Keratinocyte (primary cell): ENCODE data around the gene ZNF543. TPM values are rescaled to one million over a fixed set of nuclear protein-coding genes. Genes with fewer than 3 reads are reported as not detected.

Experiments used
- DNase-seq: peaks from one replicate; pipeline ENCODE4 v3.0.0-alpha.2; 2011; ENCODE audit warnings: low read depth, missing footprints, low spot score
- FAIRE-seq: peaks from 2 replicates; lab custom pipeline; 2011; peaks lifted over from hg19 to GRCh38; lab: Jason Lieb, UNC
- H2AFZ ChIP-seq: 2 replicates; pipeline ENCODE4 v1.6.0; 2012; ENCODE audit warnings: low read length, control low read depth, inconsistent platforms; ENCODE audit not compliant: control insufficient read depth
- H3K27ac ChIP-seq: 2 replicates; pipeline ENCODE4 v1.5.1; 2011; ENCODE audit warnings: low read length; ENCODE audit not compliant: control insufficient read depth, insufficient read depth
- H3K27me3 ChIP-seq: 3 replicates; pipeline ENCODE4 v1.6.0; 2011; ENCODE audit warnings: low read length; ENCODE audit not compliant: control insufficient read depth, insufficient read depth; ENCODE audit errors: extremely low read depth
- H3K36me3 ChIP-seq, 2 experiments: 2 replicates in 1 of 2; 3 replicates in 1 of 2; pipeline ENCODE4 v1.5.1; 2011; ENCODE audit warnings: low read length in 2 of 2, mild to moderate bottlenecking in 1 of 2; ENCODE audit not compliant: control insufficient read depth in 2 of 2, insufficient read depth in 2 of 2; ENCODE audit errors: extremely low read depth in 1 of 2
- H3K4me1 ChIP-seq: 3 replicates; pipeline ENCODE4 v1.5.1; 2011; ENCODE audit warnings: low read length; ENCODE audit not compliant: control insufficient read depth, insufficient read depth; ENCODE audit errors: extremely low read depth
- H3K4me2 ChIP-seq: 3 replicates; pipeline ENCODE4 v1.6.0; 2011; ENCODE audit warnings: low read depth, low read length; ENCODE audit not compliant: control insufficient read depth, insufficient read depth; ENCODE audit errors: extremely low read depth
- H3K4me3 ChIP-seq, 3 experiments: fragments of 200-600 bp in 1 of 3; sonication (generic) in 1 of 3; 2 replicates in 2 of 3; 3 replicates in 1 of 3; pipeline ENCODE4 v1.5.1; 2011 to 2016; ENCODE audit warnings: low read length in 3 of 3, mild to moderate bottlenecking in 3 of 3, control low read depth in 2 of 3, inconsistent platforms in 1 of 3, low read depth in 1 of 3, mixed read lengths in 1 of 3, mixed run types in 1 of 3, moderate library complexity in 1 of 3; ENCODE audit not compliant: control insufficient read depth in 2 of 3, insufficient read depth in 2 of 3; ENCODE audit errors: extremely low read depth in 1 of 3
- H3K79me2 ChIP-seq: 2 replicates; pipeline ENCODE4 v1.6.0; 2012; ENCODE audit warnings: low read length; ENCODE audit not compliant: control insufficient read depth, insufficient read depth
- H3K9ac ChIP-seq: 3 replicates; pipeline ENCODE4 v1.6.0; 2011; ENCODE audit warnings: low read length; ENCODE audit not compliant: control insufficient read depth, insufficient read depth; ENCODE audit errors: extremely low read depth
- H3K9me1 ChIP-seq: 3 replicates; pipeline ENCODE4 v1.6.0; 2011; ENCODE audit warnings: low read length; ENCODE audit not compliant: control insufficient read depth, insufficient read depth; ENCODE audit errors: extremely low read depth
- H3K9me3 ChIP-seq: 2 replicates; pipeline ENCODE4 v1.5.1; 2012; ENCODE audit warnings: low read depth, low read length; ENCODE audit not compliant: control insufficient read depth
- H4K20me1 ChIP-seq: 3 replicates; pipeline ENCODE4 v1.6.0; 2011; ENCODE audit warnings: low read length; ENCODE audit not compliant: control insufficient read depth, insufficient read depth; ENCODE audit errors: extremely low read depth
- CTCF ChIP-seq, 3 experiments: IDR thresholded peaks in 1 of 3; conservative IDR thresholded peaks in 1 of 3; optimal IDR thresholded peaks in 1 of 3; 2 replicates in 2 of 3; 3 replicates in 1 of 3; pipeline versions ENCODE3 to v1.5.1; 2011; ENCODE audit warnings: low read length in 3 of 3, mild to moderate bottlenecking in 3 of 3, moderate library complexity in 2 of 3, control low read depth in 1 of 3, inconsistent platforms in 1 of 3; ENCODE audit not compliant: insufficient read depth in 2 of 3; ENCODE audit errors: extremely low read depth in 1 of 3
- EZH2 ChIP-seq: IDR thresholded peaks from one replicate; pipeline ENCODE4 v1.6.1; 2012; ENCODE audit warnings: inconsistent platforms, mild to moderate bottlenecking, low read length, moderate library complexity
- dilution Hi-C: fragments of 300-500 bp; cut with MboI; formaldehyde crosslinking; loops from one replicate; pipeline ENCODE4 v1.7.0; 2020; ENCODE audit warnings: low sequenced_read_pairs; ENCODE audit not compliant: extremely low pct_ligation_motif_present
- polyA plus RNA-seq, 5 experiments: library from polyadenylated mRNA; depleted of rRNA in 3 of 5; stranded (reverse) in 3 of 5; stranded (forward) in 1 of 5; unstranded in 1 of 5; fragments of >200 nt; gene quantifications; 1 replicate in 1 of 5; 2 replicates in 3 of 5; 3 replicates in 1 of 5; pipeline versions ENCODE4 v1.2.1 to v1.2.3, GENCODE V29; 2011 to 2012; ENCODE audit warnings: missing spikeins in 2 of 5, low read depth in 1 of 5, low replicate concordance in 1 of 5

ZNF543 gene
- polyA plus RNA-seq, 1 donor (not counting 4 experiments of a cell fraction or from before 2014, with no cell fraction given) = 2.5 TPM

DNA sequence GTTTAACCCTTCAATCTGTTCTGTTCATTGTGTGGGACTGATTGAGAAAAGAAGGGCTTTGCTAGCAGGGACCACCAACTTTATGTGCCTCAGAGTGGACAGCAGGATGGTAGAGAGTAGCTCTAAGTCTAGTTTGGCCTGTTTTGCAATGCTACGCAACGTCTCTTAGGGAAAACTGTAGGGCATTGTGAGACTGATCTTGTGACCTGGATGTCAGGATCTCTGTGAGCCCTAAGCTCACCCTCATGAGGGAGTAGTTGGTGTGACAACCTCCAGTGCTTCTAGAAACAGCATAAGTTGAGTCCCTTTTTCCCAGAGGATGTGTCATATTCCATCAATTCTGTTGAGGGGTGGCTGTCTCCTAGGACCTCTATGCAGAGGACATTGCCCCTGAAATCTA lies 9.5 kb upstream of the ZNF543 start:
- dilution Hi-C loops = no loop called here
- FAIRE-seq = no peak

GRCh38 chr19:57314146-57314545 lies 6.1 kb upstream of the ZNF543 start:
- H3K4me1 ChIP-seq = no peaks in the 10 kb centered on the region
- H3K27ac ChIP-seq = no peak overlapping the region
- H4K20me1 ChIP-seq = no peaks in the 10 kb centered on the region
- H2AFZ ChIP-seq = no peak overlapping the region
- H3K9ac ChIP-seq = no peak overlapping the region
- no peak overlapping the region for H3K4me3 ChIP-seq
- H3K36me3 ChIP-seq = no peaks in the 10 kb centered on the region
- H3K9me3 ChIP-seq = no peaks in the 10 kb centered on the region
- FAIRE-seq (no peak), DNase-seq (no peak)
- H3K27me3 ChIP-seq = no peaks in the 10 kb centered on the region
- no peaks in the 10 kb centered on the region for H3K9me1 ChIP-seq
- H3K79me2 ChIP-seq = no peaks in the 10 kb centered on the region
- dilution Hi-C loops = no loop called here
- no peak for TF ChIP-seq EZH2
- no peak for TF ChIP-seq CTCF (optimal IDR thresholded peaks at IDR 0.05 in 1 of 3, IDR thresholded peaks at IDR 0.05 in 1 of 3, conservative IDR thresholded peaks at IDR 0.05 in 1 of 3; ENCODE audit: extremely low read depth in 1 of 3, insufficient read depth in 2 of 3, low read length in 3 of 3)
- H3K4me2 ChIP-seq = no peak overlapping the region

More for the DNA sequence above, 9.5 kb upstream of the ZNF543 start:
- H4K20me1 ChIP-seq = no peaks in the 10 kb centered on the region
- no peak overlapping the region for H2AFZ ChIP-seq
- TF ChIP-seq EZH2 (no peak), CTCF (optimal IDR thresholded peaks at IDR 0.05 in 1 of 3, IDR thresholded peaks at IDR 0.05 in 1 of 3, conservative IDR thresholded peaks at IDR 0.05 in 1 of 3; ENCODE audit: extremely low read depth in 1 of 3, insufficient read depth in 2 of 3, low read length in 3 of 3) (no peak)
- H3K27ac ChIP-seq = no peak overlapping the region
- no peaks in the 10 kb centered on the region for H3K9me1 ChIP-seq
- no peaks in the 10 kb centered on the region for H3K9me3 ChIP-seq
- no peak for DNase-seq
- no peaks in the 10 kb centered on the region for H3K36me3 ChIP-seq
- no peak overlapping the region for H3K4me2 ChIP-seq
- no peaks in the 10 kb centered on the region for H3K27me3 ChIP-seq
- peaks cover 1% of the 10 kb centered on the region for H3K79me2 ChIP-seq
- no peak overlapping the region for H3K4me3 ChIP-seq
- no peak overlapping the region for H3K9ac ChIP-seq
- peaks cover under 1% of the 10 kb centered on the region for H3K4me1 ChIP-seq
